GM18507 (cell line): Measurements from ENCODE around the gene GNB2.
"Not testable (repeated sequence)": the region's sequence is repeated elsewhere in the genome, so short reads cannot be mapped to it uniquely, and the experiment has no call there.

Experiments used
- DNase-seq: peaks from one replicate; pipeline ENCODE4 v3.0.0; 2011; ENCODE audit warnings: low read depth; ENCODE audit not compliant: insufficient read length; ENCODE audit errors: extremely low spot score
- FAIRE-seq: peaks from 2 replicates; lab custom pipeline; 2011; peaks lifted over from hg19 to GRCh38; lab: Jason Lieb, UNC

The GNB2 gene

GRCh38 chr7:100691676-100692577 lies 18.4 kb downstream of the GNB2 start:
- FAIRE-seq (peak; percentile 77), DNase-seq (peak; percentile 77)

GRCh38 chr7:100692578-100692961 lies 19.0 kb downstream of the GNB2 start:
- FAIRE-seq: no peak
- no peak for DNase-seq

- FAIRE-seq (no peak), DNase-seq (no peak)
These were observed 20.0 kb downstream of the GNB2 start for GRCh38 chr7:100693312-100694097.

- peak; percentile 73 for DNase-seq
- FAIRE-seq: no peak
These were observed 20.7 kb downstream of the GNB2 start, which contains the start of gene GIGYF1 for GRCh38 chr7:100694098-100694745. GIGYF1 (minus strand) TSS chr7:100694250; CDS start chr7:100688238, 6,012 bp downstream.

- no peak for FAIRE-seq
- no peak for DNase-seq
These were observed 22.6 kb downstream of the GNB2 start for GRCh38 chr7:100696123-100696521.

- no peak for FAIRE-seq
- no peak for DNase-seq
These were observed 25.5 kb downstream of the GNB2 start for GRCh38 chr7:100699018-100699417.

DNA sequence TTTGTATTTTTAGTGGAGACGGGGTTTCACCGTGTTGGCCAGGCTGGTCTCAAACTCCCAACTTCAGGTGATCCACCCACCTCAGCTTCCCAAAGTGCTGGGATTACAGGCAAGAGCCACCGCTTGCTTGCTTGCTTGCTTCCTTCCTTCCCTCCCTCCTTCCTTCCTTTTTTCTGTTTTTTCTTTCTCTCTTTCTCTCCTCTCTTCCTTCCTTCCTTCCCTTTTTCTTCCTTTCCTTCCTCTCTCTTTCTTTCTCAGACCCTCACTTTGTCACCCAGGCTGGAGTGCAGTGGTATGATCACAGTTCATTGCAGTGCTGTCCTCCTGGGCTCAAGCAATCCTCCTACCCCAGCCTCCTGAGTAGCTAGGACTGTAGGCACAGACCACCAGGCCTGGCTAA lies 27.5 kb downstream of the GNB2 start:
- not testable (repeated sequence) for DNase-seq, FAIRE-seq

DNA sequence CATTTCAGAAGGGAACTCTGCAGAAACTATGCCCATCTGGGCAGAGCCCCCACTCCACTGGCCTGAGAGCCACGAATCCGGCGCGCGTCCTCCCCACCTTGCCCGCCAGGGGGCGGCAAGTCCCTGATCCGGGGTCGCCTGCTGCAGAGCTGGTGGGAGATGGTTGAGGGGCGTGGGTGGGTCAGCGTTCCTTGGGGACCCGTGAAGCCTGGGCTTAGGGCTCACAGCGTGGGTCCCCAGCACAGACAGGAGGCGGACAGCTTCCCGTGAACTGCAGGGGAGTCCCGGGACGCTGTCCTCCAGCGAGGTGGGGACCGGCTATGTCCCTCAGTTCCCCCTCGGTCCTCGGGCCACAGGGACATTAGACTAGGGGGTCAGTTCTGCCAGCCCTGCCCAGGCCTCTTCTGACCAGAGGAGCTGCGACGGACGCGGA lies 31.8 kb downstream of the GNB2 start:
- FAIRE-seq (peak; percentile 75), DNase-seq (peak; percentile 77)

- FAIRE-seq: peak; percentile 98
- peak; percentile 97 for DNase-seq
These were observed 32.5 kb downstream of the GNB2 start, which contains the start of gene POP7 for GRCh38 chr7:100705753-100706671. POP7 (plus strand) TSS chr7:100706121; CDS start chr7:100706831, 710 bp downstream.

DNA sequence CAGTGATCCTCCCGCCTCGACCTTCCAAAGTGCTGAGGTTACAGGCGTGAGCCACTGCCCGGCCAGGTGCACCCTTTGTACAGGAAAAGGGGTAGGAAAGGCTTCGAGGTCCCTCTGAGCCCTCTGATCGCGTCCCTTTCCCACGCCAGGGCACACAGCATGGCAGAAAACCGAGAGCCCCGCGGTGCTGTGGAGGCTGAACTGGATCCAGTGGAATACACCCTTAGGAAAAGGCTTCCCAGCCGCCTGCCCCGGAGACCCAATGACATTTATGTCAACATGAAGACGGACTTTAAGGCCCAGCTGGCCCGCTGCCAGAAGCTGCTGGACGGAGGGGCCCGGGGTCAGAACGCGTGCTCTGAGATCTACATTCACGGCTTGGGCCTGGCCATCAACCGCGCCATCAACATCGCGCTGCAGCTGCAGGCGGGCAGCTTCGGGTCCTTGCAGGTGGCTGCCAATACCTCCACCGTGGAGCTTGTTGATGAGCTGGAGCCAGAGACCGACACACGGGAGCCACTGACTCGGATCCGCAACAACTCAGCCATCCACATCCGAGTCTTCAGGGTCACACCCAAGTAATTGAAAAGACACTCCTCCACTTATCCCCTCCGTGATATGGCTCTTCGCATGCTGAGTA lies 33.3 kb downstream of the GNB2 start:
- FAIRE-seq (no peak), DNase-seq (no peak)

- FAIRE-seq: no peak
- DNase-seq: no peak
These were observed 34.9 kb downstream of the GNB2 start for GRCh38 chr7:100708395-100708794.

- no peak for DNase-seq
- no peak for FAIRE-seq
These were observed 36.9 kb downstream of the GNB2 start for GRCh38 chr7:100710452-100710851.

- DNase-seq: no peak
- no peak for FAIRE-seq
These were observed 37.8 kb downstream of the GNB2 start for GRCh38 chr7:100711369-100711768.

GRCh38 chr7:100714725-100715124 lies 41.2 kb downstream of the GNB2 start:
- FAIRE-seq: no peak
- no peak for DNase-seq

GRCh38 chr7:100717073-100717472 lies 43.5 kb downstream of the GNB2 start:
- DNase-seq, FAIRE-seq: not testable (repeated sequence)

GRCh38 chr7:100719523-100720278 lies 46.2 kb downstream of the GNB2 start:
- FAIRE-seq (no peak), DNase-seq (no peak)

GRCh38 chr7:100720279-100720670 lies 46.7 kb downstream of the GNB2 start, which contains the start of gene EPO:
EPO (plus strand) TSS chr7:100720468; CDS start chr7:100720981, 513 bp downstream.
- DNase-seq (no peak), FAIRE-seq (no peak)
